Occipital lobe (tissue), 2 donors: Measurements from ENCODE around the gene HMX1. TPM values are rescaled to one million over a fixed set of nuclear protein-coding genes. Genes with fewer than 3 reads are reported as not detected.

Experiments
- DNase-seq: peaks from one replicate; lab custom pipeline; 2025; lab: John Stamatoyannopoulos, UW
- total RNA-seq: library from RNA; depleted of rRNA; stranded (reverse); fragments of >200 nt; gene quantifications from one replicate; pipeline ENCODE4 v1.2.3, GENCODE V29; 2014

Gene HMX1
- total RNA-seq, 1 donor from 2014 or later = 0.16 TPM

DNA sequence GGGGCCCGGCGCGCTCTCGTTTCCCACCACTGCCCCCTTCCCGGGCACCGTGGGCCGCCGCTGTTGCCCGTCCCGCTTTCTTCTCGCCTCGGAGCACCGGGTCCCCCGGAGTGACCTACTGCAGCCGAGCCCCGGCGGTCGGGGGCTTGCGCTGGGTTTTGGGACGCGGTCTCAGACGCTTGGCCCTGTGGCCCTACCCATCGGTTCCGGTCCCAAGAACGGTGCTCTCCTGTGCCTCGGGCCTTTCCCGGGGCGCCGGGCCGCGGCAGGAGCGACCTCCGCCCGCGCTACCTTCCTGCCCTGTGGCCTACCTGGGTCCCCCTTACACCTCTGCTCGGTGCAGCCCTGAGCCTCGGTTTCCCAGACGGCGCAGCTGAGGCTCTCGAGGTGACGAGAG is 21.6 kb upstream of the HMX1 start:
- DNase-seq = no peak

DNA sequence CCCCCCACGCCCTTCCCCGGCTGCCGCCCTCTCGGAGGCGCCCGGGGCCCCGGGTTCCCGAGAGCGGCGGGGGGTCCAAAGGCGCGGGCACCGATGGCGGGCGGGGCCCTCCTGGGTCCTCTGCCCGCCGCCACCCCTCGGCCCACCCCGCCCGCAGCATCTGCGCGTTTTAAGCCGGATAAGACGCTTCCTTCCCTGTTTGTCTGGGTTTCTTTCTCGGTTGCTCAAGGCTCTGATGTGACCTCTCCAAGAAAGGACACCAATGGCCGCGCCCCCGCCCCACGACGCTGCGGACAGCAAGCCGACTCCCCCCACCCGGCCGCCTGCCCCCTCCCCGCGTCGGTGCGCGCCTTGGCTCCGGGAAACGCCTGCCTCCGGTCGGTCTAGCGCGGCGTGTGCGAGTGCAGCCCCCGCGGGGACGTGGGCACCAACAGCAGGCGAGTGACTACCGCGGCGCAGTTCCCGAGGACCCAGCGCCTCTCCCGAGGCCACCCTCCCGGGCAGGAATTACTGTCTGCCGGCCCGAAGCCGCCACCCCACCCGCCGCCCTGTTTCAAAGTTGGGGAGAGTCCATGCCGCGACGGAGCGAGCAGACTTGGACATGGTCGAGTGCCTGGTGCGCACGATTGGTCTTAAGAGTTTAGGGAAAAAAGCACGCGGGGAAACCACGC is 21.1 kb upstream of the HMX1 start:
- DNase-seq = no peak

DNA sequence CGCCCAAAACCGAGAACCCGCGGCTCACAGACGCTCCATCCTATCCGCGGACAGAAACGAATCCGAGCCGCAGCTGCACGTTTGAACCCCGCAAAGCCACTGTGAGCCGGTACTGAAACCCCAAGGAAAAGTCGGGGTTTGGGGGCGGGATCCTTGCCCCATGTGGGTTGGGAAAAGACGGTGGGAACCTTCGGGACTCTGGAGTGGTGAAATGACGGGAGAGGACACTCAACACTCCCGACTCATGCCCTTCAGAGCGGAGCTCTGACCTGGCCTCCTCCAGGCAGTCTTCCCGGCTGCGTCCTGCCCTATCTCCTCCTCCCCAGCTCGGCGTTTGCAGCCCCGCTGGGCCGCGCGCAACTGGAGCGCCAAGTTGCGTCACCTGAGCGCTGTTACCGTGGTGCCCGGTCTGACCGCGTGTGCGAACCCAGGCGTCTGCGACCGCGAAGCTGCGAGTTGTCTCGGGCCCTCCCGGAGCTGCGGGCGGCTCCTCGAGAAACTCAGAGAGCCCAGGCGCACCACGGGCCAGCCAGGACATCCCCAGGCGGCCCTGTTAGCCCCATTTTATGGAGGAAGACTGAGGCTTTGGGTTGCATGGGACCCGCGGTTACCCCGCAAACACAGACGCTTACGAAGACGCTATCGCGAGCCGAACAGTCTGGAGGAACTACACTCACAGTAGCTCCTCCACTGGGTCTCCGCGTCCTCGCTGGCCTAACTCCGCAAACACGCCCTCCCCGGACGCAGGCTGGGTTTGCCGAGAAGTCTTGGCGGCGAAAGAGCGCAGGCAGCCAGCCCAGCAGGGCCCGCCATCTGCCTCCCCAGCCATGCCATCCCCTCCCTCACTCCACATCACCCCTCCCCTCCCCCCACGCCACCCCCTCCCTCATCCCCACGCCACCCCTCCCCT is 20.3 kb upstream of the HMX1 start:
- DNase-seq = no peak

DNA sequence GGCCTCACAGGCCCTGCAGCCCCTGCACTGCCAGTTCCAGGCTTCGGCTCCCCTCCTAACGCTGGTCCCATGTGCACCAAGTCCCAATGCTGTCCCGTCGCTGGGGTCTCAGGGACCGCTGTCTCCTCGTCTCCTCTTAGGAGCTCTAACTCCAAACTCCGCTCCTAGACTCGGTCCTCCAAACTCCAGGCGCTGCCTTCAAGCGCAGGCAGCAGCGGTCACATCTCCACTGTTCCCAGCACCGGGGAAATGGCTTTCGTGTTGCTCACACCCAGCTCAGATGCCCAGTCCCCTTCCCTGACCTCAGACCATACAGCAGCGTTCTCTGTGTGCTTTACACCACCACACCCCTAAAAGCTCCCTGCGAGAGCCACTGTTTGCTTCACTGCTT is 19.6 kb upstream of the HMX1 start:
- no peak for DNase-seq

DNA sequence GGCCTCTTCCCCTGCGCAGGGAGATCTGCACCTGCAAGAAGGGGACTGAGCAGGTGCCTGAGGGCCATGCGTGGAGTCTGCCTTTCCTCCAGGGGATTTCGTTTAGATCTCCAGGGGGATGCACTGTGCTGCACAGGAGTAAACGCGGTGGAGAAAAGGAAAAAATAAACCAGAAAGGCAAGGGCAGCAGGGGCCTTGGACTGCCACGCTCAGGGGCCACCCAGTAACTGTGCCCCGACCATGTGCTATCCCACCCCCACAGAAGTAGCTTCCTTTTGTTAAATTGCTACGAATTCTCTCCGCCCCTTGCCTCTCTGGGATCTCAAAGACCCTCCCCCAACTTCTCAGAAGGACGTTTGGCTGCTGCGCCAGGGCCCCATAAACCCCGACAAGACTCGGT is 17.2 kb upstream of the HMX1 start:
- DNase-seq = no peak

DNA sequence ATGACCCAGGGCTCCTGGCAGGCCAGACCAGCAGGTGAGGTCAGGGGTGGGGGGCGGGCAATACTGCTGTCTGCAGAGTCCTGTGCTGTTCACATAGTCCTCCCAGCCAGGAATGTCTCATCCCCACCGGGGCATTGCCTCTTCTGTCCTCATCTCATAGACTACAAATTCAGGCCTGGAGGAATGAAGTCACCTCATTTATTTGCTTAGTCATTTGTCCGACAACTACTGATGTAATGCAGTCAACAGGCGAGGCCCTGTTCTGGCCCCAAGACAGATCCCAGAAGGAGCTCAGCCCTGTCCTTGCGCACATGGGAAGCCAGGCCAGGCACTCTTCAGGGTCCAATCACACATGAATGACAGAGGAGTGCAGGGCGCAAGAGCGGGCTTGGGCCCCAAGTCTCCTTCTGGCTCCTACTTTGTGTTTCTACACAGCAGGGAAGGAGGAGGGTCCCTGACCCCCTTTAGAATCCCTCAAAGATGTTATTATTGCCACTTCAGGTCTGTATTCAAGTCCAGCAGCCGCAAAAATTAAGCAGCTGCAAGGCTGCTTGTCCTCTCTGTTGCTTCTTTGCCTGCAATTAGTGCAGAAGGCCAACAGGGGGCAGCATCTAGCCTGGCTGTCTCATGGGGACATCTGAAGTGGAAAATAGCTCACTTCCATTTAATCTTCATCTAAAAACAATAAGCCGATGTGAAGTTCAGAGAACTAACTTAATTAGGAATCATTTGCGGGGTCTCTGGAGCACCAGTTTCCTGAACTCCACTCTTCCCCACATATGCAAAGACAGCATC is 15.2 kb upstream of the HMX1 start:
- no peak for DNase-seq

DNA sequence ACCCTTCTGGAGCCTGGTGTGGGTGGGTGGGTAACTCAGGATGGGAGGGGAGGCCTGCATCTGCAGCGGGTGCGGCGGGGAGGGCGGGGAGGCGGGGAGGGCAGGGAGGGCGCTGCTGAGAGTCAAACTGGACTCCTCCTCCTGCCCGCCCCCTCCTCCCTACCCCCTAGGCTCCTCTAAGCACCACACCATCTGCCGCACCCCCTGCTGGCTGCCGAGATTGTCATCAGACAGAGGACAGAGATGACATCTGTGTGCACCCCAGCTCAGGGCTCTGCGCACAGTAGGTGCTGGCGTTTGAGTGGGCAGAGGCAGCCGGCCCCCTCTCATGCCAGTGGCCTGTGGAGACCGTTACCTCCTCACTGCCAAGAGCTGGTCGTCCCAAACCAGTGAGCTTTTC is 10.6 kb upstream of the HMX1 start:
- no peak for DNase-seq

DNA sequence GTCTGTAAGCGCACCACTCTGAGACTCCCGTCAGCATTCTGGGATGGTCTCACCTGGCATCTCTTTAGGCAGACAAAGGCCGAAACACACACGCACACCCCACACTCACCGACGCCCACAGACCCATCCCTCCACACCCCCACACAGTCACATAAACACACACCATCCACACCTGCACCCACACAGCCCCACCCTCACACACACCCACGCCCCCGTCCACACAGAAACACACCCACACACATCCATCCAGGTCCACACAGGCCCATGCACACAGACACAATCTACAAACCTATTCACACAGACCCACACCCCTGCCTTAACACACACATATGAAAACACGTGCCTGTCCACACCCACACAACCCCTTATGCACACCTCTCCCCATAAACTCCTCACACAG is 9.2 kb upstream of the HMX1 start:
- DNase-seq = no peak

DNA sequence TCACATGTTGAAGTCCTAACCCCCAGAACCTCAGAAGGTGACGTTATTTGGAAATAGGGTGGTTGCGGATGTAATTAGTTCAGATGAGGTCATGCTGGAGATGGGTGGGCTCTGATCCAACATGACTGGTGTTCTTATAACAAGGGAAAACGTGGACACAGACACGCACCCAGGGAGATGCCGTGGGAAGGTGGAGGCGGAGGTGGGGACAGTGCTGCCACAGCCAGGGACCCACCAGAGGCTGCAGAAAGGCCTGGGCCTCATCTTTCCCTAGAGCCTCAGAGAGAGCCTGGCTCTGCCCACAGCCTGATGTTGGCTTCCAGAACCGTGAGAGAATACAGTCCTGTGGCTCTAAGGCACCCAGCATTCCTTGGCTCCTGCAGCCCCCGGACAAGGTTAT is 7.9 kb upstream of the HMX1 start:
- no peak for DNase-seq

DNA sequence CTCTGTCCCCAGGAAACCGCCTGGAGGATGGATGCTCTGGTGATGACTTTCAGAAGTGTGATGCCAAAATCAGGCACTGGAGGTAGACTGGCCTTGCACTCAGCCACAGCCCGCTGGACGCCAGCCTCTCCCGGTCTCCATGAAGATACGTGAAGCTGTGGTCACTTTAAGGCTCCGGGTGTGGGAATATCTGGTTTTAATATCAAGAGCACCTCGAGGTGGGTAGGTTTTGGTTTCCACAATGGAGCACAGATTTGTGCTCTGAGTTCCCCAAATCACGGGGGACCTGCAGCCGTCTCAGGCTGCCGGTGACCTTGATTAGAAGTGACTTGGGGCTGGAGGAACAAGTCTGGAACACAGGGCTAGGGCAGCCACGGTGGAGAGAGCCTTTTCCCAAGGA is 6.8 kb upstream of the HMX1 start:
- DNase-seq = no peak

DNA sequence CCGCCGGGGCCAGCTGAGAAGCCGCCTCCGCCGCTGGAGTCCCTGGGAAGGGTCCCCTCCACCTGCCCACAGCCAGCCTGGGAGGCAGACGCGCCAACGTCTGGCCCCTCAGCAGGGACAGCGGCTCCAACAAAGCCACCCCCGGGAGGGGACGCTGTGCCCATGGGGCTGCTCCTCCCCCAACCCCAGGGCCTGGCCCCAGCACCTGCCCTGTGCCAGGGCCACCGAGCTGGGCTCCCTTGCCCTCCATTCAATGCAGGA is 6.1 kb upstream of the HMX1 start:
- DNase-seq = no peak

DNA sequence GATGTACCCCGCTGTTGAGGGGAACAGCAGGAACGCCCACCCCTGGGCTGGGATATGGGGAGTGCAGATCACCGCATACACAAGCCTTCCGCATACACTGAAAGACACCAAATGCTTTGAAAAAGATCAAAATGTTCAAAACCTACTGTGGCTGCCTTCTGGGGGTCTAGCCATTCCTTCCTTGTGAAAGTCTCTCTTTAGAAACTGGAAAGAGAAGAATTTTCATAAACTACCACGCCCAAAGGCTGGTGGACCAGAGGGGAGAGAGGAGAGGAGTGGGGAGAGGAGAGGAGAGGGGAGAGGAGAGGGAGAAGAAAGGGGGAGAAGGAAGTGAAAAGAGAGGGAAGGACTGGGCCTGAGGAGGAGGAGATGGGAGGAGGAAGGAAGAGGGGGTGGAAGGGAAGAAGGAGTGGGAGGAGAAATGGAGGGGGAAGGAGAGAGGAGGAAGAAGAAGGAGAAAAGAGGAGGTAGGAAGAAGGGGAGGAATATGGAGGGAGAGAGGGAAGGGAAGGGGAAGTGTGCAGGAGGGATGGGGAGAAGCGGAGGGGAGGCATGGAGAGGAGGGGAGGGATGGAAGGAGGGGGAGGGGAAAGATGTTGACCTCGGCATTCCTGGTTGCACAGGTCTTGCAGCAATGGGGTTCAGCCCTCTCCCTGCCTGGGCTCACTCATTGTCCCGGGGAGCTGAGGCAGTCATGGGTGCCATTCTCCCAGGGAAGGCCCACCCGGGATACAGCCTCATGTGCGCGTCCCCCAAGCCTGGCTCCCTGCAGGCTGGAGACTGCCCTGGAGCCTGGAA is 5.5 kb upstream of the HMX1 start:
- DNase-seq = no peak

DNA sequence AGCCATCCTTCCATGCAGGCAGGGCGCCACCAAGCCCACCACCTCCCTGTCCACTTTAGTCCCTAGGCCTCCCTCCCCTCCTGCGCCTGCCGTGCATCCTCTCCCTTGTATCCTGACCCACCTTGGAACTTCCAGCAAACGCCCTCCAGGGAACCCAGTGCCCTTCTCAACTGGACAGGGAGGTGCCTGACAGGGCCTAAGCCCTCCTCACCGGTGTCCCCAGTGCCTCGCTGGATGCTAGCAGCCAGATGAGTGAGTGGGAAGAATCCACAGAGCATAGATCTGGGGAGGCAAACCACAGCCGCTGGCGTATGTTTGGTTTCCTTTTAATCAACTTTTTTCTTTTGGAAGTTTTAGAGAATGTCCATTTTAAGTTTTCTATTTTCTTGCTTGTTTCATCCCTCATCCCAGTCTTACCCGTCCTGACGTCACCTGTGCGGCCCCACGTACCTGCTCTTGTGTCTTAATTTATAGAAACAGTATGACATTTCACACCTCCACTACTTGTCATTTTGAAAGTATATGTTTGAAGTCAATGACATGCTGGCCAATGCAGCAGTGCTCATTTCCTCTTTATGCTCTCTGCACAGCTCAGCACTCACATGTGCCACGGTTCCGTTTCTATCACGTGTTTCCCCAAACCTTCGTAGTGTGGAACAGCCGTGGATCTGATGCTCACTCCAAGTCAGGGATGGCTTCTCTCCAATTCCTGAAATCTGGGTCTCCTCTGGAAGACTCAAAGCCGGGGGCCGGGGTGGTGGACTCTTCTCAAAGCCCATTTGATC is 3.4 kb upstream of the HMX1 start:
- no peak for DNase-seq

DNA sequence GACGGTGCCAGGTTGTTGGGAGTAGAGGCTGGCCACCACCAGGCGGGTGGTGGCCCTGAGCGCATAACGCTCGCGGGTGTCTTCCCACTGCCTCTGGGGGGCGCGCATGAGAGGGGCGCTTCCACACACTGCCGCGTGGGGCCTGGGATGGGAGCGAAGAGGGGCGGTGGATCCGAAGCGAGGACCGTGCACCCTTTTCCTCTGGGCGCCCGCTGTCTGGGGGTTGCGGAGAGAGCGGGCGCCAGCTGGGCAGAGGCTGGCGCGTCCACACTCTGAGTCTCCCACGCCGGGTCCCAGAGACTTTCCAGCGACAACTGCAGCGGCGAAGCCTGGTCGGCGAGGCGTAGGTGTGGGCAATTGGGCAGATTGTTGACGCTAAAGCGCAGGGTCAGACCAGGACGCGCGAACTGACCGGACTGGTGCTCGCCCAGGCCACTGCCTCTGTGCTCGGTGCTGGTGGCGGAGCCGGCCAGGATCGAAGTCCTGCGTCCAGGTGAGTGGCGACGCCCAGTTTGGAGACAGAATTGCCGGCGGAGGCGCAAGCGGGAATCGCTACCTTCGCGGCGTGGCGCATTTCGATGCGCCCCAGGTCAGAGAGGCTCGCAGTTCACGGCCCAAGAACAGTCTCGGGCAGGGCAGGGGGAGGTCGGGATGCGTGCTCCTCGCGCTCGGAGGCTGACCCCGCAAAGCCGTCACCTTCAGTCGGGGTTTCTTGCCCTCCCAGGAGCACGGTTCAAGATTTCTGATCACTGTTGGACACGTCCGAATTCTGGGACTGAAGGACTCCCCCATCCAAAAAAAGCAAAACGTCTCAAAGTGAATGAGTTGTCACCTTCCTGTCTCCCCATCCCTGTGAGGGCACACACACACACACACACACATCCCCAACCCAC is 2.6 kb upstream of the HMX1 start:
- no peak for DNase-seq

DNA sequence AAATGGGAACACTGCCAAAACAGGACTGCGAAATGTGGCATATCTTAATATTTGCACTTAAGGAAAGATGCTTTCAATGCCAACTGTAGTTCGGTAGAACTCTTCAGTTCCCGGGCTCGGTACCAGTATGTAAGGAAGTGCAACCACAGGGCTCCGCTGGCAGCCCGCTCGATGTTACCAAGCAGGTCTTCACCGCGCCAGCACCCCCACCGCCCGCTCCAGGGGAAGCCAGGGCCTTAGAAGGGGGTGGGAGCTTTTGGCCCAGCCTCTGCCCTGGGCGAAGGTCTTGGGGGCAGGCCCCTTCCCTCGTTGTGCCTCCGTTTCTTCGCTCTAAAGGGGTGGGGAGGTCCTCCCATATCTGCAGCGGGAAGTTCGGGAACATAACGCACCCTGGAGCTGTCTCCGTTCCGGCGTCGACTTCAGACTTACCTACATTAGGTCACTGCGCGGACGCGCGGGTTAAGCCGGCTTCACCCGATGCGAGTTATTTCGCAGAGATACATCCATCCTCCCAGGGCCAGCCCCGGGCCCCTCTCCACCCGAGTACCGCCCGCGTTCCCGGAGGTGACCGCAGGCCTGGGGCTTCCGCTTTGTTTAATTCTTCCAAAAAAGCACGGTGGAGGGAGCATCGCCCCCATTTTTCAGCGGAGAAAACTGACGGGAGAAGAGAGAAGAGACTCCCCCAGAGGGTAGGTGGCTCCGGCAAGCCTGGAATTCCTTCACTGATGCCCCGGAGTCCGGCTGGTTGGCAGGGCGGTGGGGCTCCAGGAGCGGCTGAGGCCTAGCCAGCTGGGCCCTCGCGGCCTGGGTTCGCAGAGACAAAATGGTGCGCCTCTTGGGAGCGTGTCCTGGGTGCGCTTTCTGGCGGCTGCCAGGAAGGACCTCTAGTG is 1.0 kb upstream of the HMX1 start:
- DNase-seq = no peak

DNA sequence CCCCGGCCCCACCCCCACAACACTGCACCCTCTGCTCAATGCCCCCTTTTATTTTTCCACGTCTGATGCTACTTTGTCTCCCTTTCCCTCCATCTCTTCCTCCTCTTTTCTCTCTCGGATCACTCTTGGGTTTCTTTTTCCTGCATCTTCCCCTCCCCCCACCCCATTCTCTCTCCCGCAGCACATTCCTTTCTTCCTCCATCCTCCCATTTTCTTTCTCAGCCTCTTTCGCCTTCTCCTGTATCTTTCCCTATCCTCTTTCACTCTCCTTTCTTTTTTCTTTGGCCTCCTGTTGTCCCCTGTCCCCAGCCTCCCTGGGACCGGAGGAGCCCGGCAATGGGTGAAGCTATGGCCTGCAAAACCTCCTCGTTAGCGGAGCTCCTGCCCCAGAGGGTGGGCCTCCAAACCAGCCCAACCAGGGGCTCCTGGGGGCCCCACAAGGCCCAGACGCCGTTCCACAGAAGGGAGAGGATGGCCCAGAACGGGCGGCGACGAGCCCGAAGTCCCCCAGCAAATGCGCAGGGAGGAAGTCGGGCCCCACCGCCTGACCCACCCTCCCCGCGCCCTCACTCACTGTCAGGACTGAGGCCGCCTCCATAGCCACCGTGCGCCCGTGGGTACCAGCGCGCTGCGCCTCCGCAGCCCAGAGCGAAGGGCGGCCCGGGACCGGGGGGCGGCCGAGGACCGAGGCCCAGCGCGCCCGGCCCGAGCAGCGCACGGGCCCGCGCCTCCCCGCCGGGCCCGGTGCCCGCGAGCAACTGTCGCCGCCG is 807 bp downstream of the HMX1 start:
- DNase-seq = no peak

DNA sequence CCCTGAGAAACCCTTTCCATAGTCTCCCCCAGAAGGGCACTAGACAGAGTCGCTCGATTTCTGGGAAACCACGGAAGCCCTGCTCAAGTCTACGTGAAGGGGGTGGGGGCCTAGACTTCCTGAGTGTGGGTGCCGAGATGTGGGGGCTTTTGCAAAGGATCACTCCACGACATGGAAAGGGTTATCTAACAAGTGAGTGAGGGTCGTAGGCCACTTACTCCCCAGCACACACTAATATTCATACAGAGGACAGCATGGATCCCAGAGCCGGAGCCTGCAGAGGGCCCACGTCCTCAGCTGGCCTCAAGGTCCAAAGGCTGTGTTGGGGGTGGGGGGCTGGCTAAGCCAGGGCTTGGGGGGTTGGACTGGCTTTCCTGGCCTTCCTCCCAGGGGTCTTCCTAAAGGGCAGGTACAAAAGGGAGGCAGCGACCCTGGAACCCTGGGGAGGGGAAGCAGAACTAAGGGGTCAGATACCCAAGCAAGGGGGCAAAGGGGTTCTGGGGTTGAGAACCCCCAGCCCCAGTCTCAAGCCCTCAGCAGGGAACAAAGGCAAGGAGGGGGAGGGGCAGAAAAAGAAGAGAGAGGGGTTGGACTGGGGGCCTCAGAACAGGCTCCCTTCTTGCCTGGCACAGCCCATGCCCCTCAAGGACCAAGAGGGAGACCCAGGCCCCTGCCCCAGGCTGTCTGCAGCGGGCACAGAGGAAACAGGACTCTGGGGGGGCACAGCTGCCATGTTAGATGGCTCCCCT is 1.6 kb downstream of the HMX1 start:
- DNase-seq = no peak
